HTERT RPE-1 (cell line): ENCODE measurements around the gene SETD3.

Experiments
- in situ Hi-C: fragments of 300-500 bp; cut with MboI; formaldehyde crosslinking; loops from 4 replicates; pipeline ENCODE4 v1.14.3; 2020; ENCODE audit warnings: low sequenced_read_pairs

SETD3 gene

GRCh38 chr14:99516871-99517642 is 36.4 kb upstream of the SETD3 start:
- in situ Hi-C loops: no loop called here

- in situ Hi-C loops: no loop called here
Measured at GRCh38 chr14:99516156-99516870, 35.7 kb upstream of the SETD3 start.

- in situ Hi-C loops: no loop called here
Measured at GRCh38 chr14:99515301-99516155, 34.9 kb upstream of the SETD3 start.

- in situ Hi-C loops: no loop called here
Measured at GRCh38 chr14:99514552-99515300, 34.1 kb upstream of the SETD3 start.

GRCh38 chr14:99513946-99514551 is 33.4 kb upstream of the SETD3 start:
- in situ Hi-C loops: no loop called here

- in situ Hi-C loops: no loop called here
Measured at GRCh38 chr14:99513183-99513694, 32.6 kb upstream of the SETD3 start.

GRCh38 chr14:99512571-99513182 is 32.0 kb upstream of the SETD3 start:
- in situ Hi-C loops: no loop called here

GRCh38 chr14:99512110-99512449 is 31.4 kb upstream of the SETD3 start:
- in situ Hi-C loops: no loop called here

- in situ Hi-C loops: no loop called here
Measured at GRCh38 chr14:99511421-99512109, 30.9 kb upstream of the SETD3 start.

GRCh38 chr14:99510556-99511139 is 30.0 kb upstream of the SETD3 start:
- in situ Hi-C loops: no loop called here

GRCh38 chr14:99509871-99510555 is 29.4 kb upstream of the SETD3 start:
- in situ Hi-C loops: no loop called here

GRCh38 chr14:99508896-99509629 is 28.4 kb upstream of the SETD3 start:
- in situ Hi-C loops: no loop called here

GRCh38 chr14:99507860-99508640 is 27.4 kb upstream of the SETD3 start:
- in situ Hi-C loops: no loop called here

- in situ Hi-C loops: no loop called here
Measured at GRCh38 chr14:99506276-99506675, 25.6 kb upstream of the SETD3 start.

GRCh38 chr14:99505089-99505488 is 24.4 kb upstream of the SETD3 start:
- in situ Hi-C loops: no loop called here

GRCh38 chr14:99503848-99504453 is 23.3 kb upstream of the SETD3 start:
- in situ Hi-C loops: no loop called here
